ENCODE measurements around the gene ZNF189.

- no peak for TF ChIP-seq EZH2phosphoT487 (IDR thresholded peaks at IDR 0.05; ENCODE audit: low read depth)
- TF ChIP-seq CTCF (IDR thresholded peaks at IDR 0.05; ENCODE audit: low read depth, low read length): no peak
Observed at GRCh38 chr9:101359679-101360078, 39.0 kb upstream of the ZNF189 start.

Measured in OCI-LY3 (cell line).